ENCODE measurements around the gene RSRC1. TPM values are rescaled to one million over a fixed set of nuclear protein-coding genes. Genes with fewer than 3 reads are reported as not detected.

Gene RSRC1
- polyA plus RNA-seq, 1 experiment = 2.7 TPM

- POLR2A ChIA-PET = no interaction called here
- H3K27me3 ChIP-seq (ENCODE audit: control insufficient read depth, insufficient read depth, low read length) = no peaks in the 10 kb centered on the region
- TF ChIP-seq, protein P1, sequence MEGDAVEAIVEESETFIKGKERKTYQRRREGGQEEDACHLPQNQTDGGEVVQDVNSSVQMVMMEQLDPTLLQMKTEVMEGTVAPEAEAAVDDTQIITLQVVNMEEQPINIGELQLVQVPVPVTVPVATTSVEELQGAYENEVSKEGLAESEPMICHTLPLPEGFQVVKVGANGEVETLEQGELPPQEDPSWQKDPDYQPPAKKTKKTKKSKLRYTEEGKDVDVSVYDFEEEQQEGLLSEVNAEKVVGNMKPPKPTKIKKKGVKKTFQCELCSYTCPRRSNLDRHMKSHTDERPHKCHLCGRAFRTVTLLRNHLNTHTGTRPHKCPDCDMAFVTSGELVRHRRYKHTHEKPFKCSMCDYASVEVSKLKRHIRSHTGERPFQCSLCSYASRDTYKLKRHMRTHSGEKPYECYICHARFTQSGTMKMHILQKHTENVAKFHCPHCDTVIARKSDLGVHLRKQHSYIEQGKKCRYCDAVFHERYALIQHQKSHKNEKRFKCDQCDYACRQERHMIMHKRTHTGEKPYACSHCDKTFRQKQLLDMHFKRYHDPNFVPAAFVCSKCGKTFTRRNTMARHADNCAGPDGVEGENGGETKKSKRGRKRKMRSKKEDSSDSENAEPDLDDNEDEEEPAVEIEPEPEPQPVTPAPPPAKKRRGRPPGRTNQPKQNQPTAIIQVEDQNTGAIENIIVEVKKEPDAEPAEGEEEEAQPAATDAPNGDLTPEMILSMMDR (IDR thresholded peaks at IDR 0.05; ENCODE audit: insufficient read depth, low read depth, low read length) = no peak
- H3K4me3 ChIP-seq (ENCODE audit: low read depth, low read length) = no peak overlapping the region
- CTCF ChIA-PET = no interaction called here
- no peaks in the 10 kb centered on the region for H3K36me3 ChIP-seq (ENCODE audit: control insufficient read depth, insufficient read depth, low read length)
- DNase-seq (ENCODE audit: low read depth) = no peak
Observed at GRCh38 chr3:158233791-158234190, 123.9 kb downstream of the RSRC1 start.

GRCh38 chr3:158244274-158244673 is 134.4 kb downstream of the RSRC1 start:
- H3K36me3 ChIP-seq (ENCODE audit: control insufficient read depth, insufficient read depth, low read length) = no peaks in the 10 kb centered on the region
- H3K4me3 ChIP-seq (ENCODE audit: low read depth, low read length) = no peak overlapping the region
- no peak for DNase-seq (ENCODE audit: low read depth)
- POLR2A ChIA-PET = no interaction called here
- TF ChIP-seq, protein P1 (IDR thresholded peaks at IDR 0.05; ENCODE audit: insufficient read depth, low read depth, low read length) = no peak
- no peaks in the 10 kb centered on the region for H3K27me3 ChIP-seq (ENCODE audit: control insufficient read depth, insufficient read depth, low read length)
- CTCF ChIA-PET = interaction anchor here (1.1 kb wide), 1 partner anchor 18 kb away, joined by 3 read pairs; no protein-coding TSS in a partner anchor

GRCh38 chr3:158247288-158247687 is 137.4 kb downstream of the RSRC1 start:
- Histone ChIP-seq H3K4me3 (ENCODE audit: low read depth, low read length) (no peak overlapping the region), H3K36me3 (ENCODE audit: control insufficient read depth, insufficient read depth, low read length) (no peaks in the 10 kb centered on the region), H3K27me3 (ENCODE audit: control insufficient read depth, insufficient read depth, low read length) (no peaks in the 10 kb centered on the region)
- TF ChIP-seq, protein P1 (IDR thresholded peaks at IDR 0.05; ENCODE audit: insufficient read depth, low read depth, low read length) = no peak
- ChIA-PET POLR2A (no interaction called here), CTCF (interaction anchor here (0.8 kb wide), 1 partner anchor 9 kb away, joined by 3 read pairs; no protein-coding TSS in a partner anchor)
- no peak for DNase-seq (ENCODE audit: low read depth)

- H3K27me3 ChIP-seq (ENCODE audit: control insufficient read depth, insufficient read depth, low read length) = no peaks in the 10 kb centered on the region
- DNase-seq (ENCODE audit: low read depth) = no peak
- TF ChIP-seq, protein P1 (IDR thresholded peaks at IDR 0.05; ENCODE audit: insufficient read depth, low read depth, low read length) = no peak
- H3K36me3 ChIP-seq (ENCODE audit: control insufficient read depth, insufficient read depth, low read length) = no peaks in the 10 kb centered on the region
- ChIA-PET CTCF (interaction anchor here (0.5 kb wide), 1 partner anchor 531 kb away, joined by 3 read pairs; no protein-coding TSS in a partner anchor), POLR2A (no interaction called here)
- H3K4me3 ChIP-seq (ENCODE audit: low read depth, low read length) = no peak overlapping the region
Observed at GRCh38 chr3:158248261-158248660, 138.4 kb downstream of the RSRC1 start.

- no peaks in the 10 kb centered on the region for H3K36me3 ChIP-seq (ENCODE audit: control insufficient read depth, insufficient read depth, low read length)
- H3K4me3 ChIP-seq (ENCODE audit: low read depth, low read length) = no peak overlapping the region
- POLR2A ChIA-PET = no interaction called here
- no peaks in the 10 kb centered on the region for H3K27me3 ChIP-seq (ENCODE audit: control insufficient read depth, insufficient read depth, low read length)
- CTCF ChIA-PET = no interaction called here
- DNase-seq (ENCODE audit: low read depth) = no peak
- TF ChIP-seq, protein P1 (IDR thresholded peaks at IDR 0.05; ENCODE audit: insufficient read depth, low read depth, low read length) = no peak
Observed at GRCh38 chr3:158249183-158249582, 139.3 kb downstream of the RSRC1 start.
